Skeletal muscle cell (primary cell): ENCODE results near the gene TFDP1.

Experiments used
- DNase-seq: peaks from one replicate; pipeline ENCODE4 v3.0.0-alpha.2; 2010; ENCODE audit warnings: low read depth
- H3K4me3 ChIP-seq: 2 replicates; pipeline ENCODE4 v1.5.1; 2011; ENCODE audit warnings: low read depth, mild to moderate bottlenecking, control low read depth, low read length, moderate library complexity

Gene TFDP1

GRCh38 chr13:113564331-113565023 is 20.1 kb upstream of the TFDP1 start:
- no peak for DNase-seq

DNA sequence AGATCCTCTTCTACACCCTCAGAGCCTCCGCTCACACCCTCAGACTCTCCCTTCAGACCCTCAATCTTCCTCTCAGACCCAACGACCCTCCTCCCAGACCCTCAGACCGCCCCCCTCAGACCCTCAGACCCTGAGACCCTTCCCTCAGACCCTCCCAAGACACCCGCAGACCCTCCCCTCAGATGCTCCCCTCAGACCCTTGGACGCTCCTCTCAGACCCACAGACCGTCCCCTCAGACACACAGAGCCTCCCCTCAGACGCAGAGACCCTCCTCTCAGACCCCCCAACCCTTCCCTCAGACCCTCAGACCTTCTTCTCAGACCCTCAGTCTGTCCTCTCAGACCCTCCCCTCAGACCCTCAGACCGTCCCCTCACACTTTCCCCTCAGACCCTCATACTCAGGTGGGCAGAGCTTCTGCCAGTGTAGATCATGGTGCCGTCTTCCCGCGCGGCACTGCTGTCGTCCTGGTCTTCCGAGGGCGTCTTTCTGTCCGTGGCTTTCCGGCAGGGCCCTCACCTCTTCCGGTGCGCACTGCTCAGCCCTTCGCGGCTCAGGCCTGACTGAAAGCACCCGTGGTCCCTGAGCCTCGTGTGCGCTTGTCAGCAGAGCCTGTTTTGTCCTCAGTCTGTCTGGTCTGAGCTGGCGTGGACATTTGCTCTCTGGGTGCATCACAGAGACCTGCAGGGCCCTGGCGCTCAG is 18.9 kb upstream of the TFDP1 start:
- no peak for DNase-seq
- H3K4me3 ChIP-seq: no peak overlapping the region

More at GRCh38 chr13:113564331-113565023, 20.1 kb upstream of the TFDP1 start:
- H3K4me3 ChIP-seq: no peak overlapping the region

- H3K4me3 ChIP-seq: no peak overlapping the region
- no peak for DNase-seq
Measured at GRCh38 chr13:113566227-113566561, 18.4 kb upstream of the TFDP1 start.

- no peak for DNase-seq
- H3K4me3 ChIP-seq: no peak overlapping the region
Measured at GRCh38 chr13:113567681-113568080, 16.9 kb upstream of the TFDP1 start.

DNA sequence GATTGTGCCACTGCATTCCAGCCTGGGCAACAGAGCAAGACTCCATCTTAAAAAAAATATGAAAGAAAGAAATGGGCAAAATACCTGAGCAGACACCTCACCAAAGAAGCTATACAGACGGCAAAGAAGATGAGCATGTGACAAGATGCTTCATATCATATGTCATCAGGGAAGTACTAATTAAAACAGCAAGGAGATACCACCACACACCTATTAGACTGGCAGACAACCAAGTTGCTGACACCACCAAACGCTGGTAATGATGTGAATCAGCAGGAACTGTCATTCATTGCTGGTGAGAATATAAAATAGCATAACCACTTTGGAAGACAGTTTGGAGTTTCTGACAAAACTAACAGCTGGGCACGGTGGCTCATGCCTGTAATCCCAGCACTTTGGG is 11.5 kb upstream of the TFDP1 start:
- no peak for DNase-seq
- H3K4me3 ChIP-seq: no peak overlapping the region

GRCh38 chr13:113576597-113576996 is 8.0 kb upstream of the TFDP1 start:
- no peak for DNase-seq

DNA sequence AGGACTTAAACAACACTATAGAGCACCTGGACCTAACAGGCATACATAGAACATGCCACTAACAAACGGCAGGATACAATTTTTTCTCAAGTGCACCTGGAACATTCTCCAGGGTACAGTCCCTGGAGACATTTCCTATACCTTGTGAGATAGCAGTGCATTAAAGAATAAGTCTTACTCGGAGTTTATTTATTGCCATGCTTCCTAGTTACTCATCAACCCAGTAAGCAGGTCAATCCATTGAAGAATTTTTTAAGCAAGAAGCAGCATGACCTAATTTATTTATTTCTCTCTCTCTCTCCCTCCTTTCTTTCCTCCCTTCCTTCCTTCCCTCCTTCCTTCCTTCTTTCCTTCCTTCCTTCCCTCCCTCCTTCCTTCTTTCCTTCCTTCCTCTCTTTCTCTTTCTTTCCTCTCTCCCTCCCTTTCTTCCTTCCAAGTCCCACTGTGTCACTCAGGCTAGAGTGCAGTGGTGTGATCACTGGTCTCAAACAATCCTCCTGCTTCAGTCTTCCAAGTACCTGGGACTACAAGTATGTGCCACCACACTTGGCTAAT is 6.6 kb upstream of the TFDP1 start:
- no peak for DNase-seq
- no peak overlapping the region for H3K4me3 ChIP-seq

More at GRCh38 chr13:113576597-113576996, 8.0 kb upstream of the TFDP1 start:
- H3K4me3 ChIP-seq: no peak overlapping the region

GRCh38 chr13:113579686-113580085 is 4.9 kb upstream of the TFDP1 start:
- no peak for DNase-seq
- no peak overlapping the region for H3K4me3 ChIP-seq

- DNase-seq: no peak
- no peak overlapping the region for H3K4me3 ChIP-seq
Measured at GRCh38 chr13:113581871-113582270, 2.7 kb upstream of the TFDP1 start.

GRCh38 chr13:113582841-113583631 is 1.5 kb upstream of the TFDP1 start:
- DNase-seq: no peak
- H3K4me3 ChIP-seq: no peak overlapping the region

- H3K4me3 ChIP-seq: peak overlapping the region; percentile 67
- no peak for DNase-seq
Measured at GRCh38 chr13:113584870-113585671, 518 bp downstream of the TFDP1 start.

DNA sequence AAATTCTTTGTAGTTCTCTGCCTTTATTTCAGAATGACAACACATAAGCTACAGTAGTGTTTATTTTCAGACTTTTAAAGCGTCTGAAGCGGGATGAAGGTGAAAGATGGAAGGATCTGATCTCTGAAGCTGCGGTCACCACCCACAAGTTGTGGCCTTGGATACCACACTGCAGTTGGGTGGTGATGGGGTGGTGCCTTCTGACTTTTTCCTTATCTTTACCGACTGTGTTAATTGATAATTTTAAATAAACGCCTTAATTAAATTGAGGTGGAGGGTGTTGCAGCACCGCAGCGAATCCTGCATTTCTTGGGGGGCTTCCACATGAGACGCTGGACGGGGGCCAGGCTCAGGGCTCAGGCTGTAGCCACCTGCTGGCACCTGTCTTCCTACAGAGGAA is 1.3 kb downstream of the TFDP1 start:
- peak overlapping the region; percentile 67 for H3K4me3 ChIP-seq
- no peak for DNase-seq

- DNase-seq: no peak
- H3K4me3 ChIP-seq: no peak overlapping the region
Measured at GRCh38 chr13:113586661-113587479, 2.3 kb downstream of the TFDP1 start.

GRCh38 chr13:113588394-113589111 is 4.0 kb downstream of the TFDP1 start:
- no peak overlapping the region for H3K4me3 ChIP-seq
- no peak for DNase-seq

GRCh38 chr13:113589251-113589960 is 4.9 kb downstream of the TFDP1 start:
- no peak for DNase-seq
- H3K4me3 ChIP-seq: no peak overlapping the region

DNA sequence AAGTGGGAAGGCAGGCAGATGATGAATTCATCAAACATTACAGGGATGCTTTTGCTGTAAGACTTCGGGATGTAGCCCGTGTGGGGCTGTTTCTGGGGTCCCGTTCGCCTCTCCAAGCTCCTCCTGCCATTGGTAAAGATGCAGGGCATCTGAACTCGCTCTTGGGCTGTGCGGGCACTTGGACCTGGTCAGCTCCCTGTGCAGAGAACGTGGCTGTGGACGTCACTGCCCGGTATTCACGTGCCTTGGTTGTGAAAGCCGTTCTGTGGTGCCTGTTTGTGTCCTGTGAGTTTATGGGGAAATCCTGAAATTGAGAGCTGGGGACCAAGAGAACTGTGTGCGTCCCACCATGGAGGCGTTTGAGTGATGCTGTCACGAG is 5.4 kb downstream of the TFDP1 start:
- no peak for DNase-seq
- no peak overlapping the region for H3K4me3 ChIP-seq

DNA sequence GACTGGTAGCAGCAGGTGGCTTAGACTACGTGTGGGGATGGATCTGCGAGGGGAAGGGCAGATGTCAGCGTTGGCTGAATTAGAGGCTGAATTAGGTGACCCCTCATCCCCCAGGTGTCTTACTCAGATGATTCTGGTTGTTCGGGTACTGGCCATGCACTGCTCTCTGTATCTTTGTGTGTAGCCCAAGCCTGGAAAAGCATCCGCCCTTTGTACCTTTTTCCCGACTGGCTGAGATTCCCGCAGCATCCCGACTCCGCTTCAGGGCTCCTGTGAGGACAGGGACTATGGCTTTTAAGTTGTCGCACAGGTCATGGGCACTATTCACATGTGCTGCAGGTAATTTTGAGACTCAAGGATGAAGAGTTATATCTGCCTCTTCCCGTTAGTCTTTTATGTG is 7.2 kb downstream of the TFDP1 start:
- H3K4me3 ChIP-seq: no peak overlapping the region
- no peak for DNase-seq
